ENCODE measurements around the gene THOP1. TPM values are rescaled to one million over a fixed set of nuclear protein-coding genes. Genes with fewer than 3 reads are reported as not detected.
A peak's percentile ranks its signal among the peaks of the same experiment; 100 is the strongest.
"Not testable (repeated sequence)": the region's sequence is repeated elsewhere in the genome, so short reads cannot be mapped to it uniquely, and the experiment has no call there.

Gene THOP1
- total RNA-seq, 1 experiment from 2014 or later, result 207 TPM

GRCh38 chr19:2817237-2817829 is 32.0 kb downstream of the THOP1 start:
- DNase-seq (ENCODE audit: low read depth), result not testable (repeated sequence)

- DNase-seq (ENCODE audit: low read depth), result peak; percentile 90
These were observed 34.3 kb downstream of the THOP1 start, which contains the start of gene ZNF554 for GRCh38 chr19:2819540-2820111. ZNF554 (plus strand) TSS chr19:2819868; CDS start chr19:2820072, 204 bp downstream.

- DNase-seq (ENCODE audit: low read depth), result no peak
These were observed 34.9 kb downstream of the THOP1 start for GRCh38 chr19:2820112-2820702.

GRCh38 chr19:2822846-2823245 is 37.5 kb downstream of the THOP1 start:
- DNase-seq (ENCODE audit: low read depth), result no peak

GRCh38 chr19:2823646-2824045 is 38.3 kb downstream of the THOP1 start:
- no peak for DNase-seq (ENCODE audit: low read depth)

GRCh38 chr19:2824129-2824528 is 38.8 kb downstream of the THOP1 start:
- no peak for DNase-seq (ENCODE audit: low read depth)

- DNase-seq (ENCODE audit: low read depth), result no peak
These were observed 41.7 kb downstream of the THOP1 start for GRCh38 chr19:2827022-2827421.

GRCh38 chr19:2827840-2828489 is 42.7 kb downstream of the THOP1 start:
- no peak for DNase-seq (ENCODE audit: low read depth)

GRCh38 chr19:2834294-2834871 is 49.1 kb downstream of the THOP1 start:
- no peak for DNase-seq (ENCODE audit: low read depth)

GRCh38 chr19:2837430-2837829 is 52.1 kb downstream of the THOP1 start:
- no peak for DNase-seq (ENCODE audit: low read depth)

GRCh38 chr19:2840794-2841791 is 55.8 kb downstream of the THOP1 start, which contains the start of gene ZNF555:
ZNF555 (plus strand) TSS chr19:2841475; CDS start chr19:2841573, 98 bp downstream.
- peak; percentile 99 for DNase-seq (ENCODE audit: low read depth)

GRCh38 chr19:2841855-2842574 is 56.7 kb downstream of the THOP1 start:
- DNase-seq (ENCODE audit: low read depth), result no peak

- no peak for DNase-seq (ENCODE audit: low read depth)
These were observed 59.8 kb downstream of the THOP1 start for GRCh38 chr19:2845107-2845506.

- DNase-seq (ENCODE audit: low read depth), result peak; percentile 89
These were observed 61.0 kb downstream of the THOP1 start for GRCh38 chr19:2846180-2846894.

- DNase-seq (ENCODE audit: low read depth), result no peak
These were observed 62.2 kb downstream of the THOP1 start for GRCh38 chr19:2847507-2847906.

GRCh38 chr19:2848616-2849015 is 63.3 kb downstream of the THOP1 start:
- DNase-seq (ENCODE audit: low read depth), result peak; percentile 96

GRCh38 chr19:2850256-2850925 is 65.1 kb downstream of the THOP1 start:
- no peak for DNase-seq (ENCODE audit: low read depth)

GRCh38 chr19:2852598-2852997 is 67.3 kb downstream of the THOP1 start:
- DNase-seq (ENCODE audit: low read depth), result no peak

All from LHCN-M2 (cell line).